Endothelial cell of umbilical vein (primary cell): ENCODE measurements around the gene NAPB. TPM values are rescaled to one million over a fixed set of nuclear protein-coding genes. Genes with fewer than 3 reads are reported as not detected.

Experiments used
- BruUV-seq: library from RNA; stranded (reverse); fragments of 400-500 nt; replicated peaks from 2 replicates; lab custom pipeline; 2021; lab: Mats Ljungman, UMichigan
- CTCF ChIA-PET: fragments of 300-600, 350-600 bp; sonication (Branson Sonifier 250); formaldehyde crosslinking; loops from one replicate; lab custom pipeline; 2021; ENCODE audit warnings: antibody characterized with exemption, inconsistent platforms; lab: Charles Lee
- POLR2A ChIA-PET: fragments of 300-600, 350-600 bp; sonication (Branson Sonifier 250); formaldehyde crosslinking; loops from one replicate; lab custom pipeline; 2021; ENCODE audit warnings: antibody characterized with exemption, inconsistent platforms; lab: Charles Lee
- DNase-seq: peaks from one replicate; pipeline ENCODE4 v3.0.0-alpha.2; 2011; ENCODE audit warnings: low read depth, low spot score
- FAIRE-seq: peaks from 2 replicates; lab custom pipeline; 2011; peaks lifted over from hg19 to GRCh38; lab: Jason Lieb, UNC
- H2AFZ ChIP-seq: 2 replicates; pipeline ENCODE4 v1.6.0; 2012; ENCODE audit warnings: low read depth, low read length, control low read depth, inconsistent platforms
- H3K27ac ChIP-seq: 2 replicates; pipeline ENCODE4 v1.5.1; 2011; ENCODE audit warnings: low read depth, mild to moderate bottlenecking, control low read depth, low read length, moderate library complexity; ENCODE audit not compliant: insufficient read depth
- H3K27me3 ChIP-seq, 2 experiments: 2 replicates each; pipeline versions ENCODE4 v1.6.0 to v1.6.1; 2011; ENCODE audit warnings: low read length in 2 of 2, mixed read lengths in 1 of 2; ENCODE audit not compliant: control insufficient read depth in 2 of 2, insufficient read depth in 2 of 2
- H3K36me3 ChIP-seq, 2 experiments: 2 replicates in 1 of 2; 3 replicates in 1 of 2; pipeline ENCODE4 v1.5.1; 2011; ENCODE audit warnings: low read length in 2 of 2, mild to moderate bottlenecking in 1 of 2, moderate library complexity in 1 of 2; ENCODE audit not compliant: control insufficient read depth in 2 of 2, insufficient read depth in 2 of 2; ENCODE audit errors: extremely low read depth in 1 of 2
- H3K4me1 ChIP-seq: 3 replicates; pipeline ENCODE4 v1.5.1; 2011; ENCODE audit warnings: mild to moderate bottlenecking, low read length; ENCODE audit not compliant: control insufficient read depth, insufficient read depth; ENCODE audit errors: extremely low read depth
- H3K4me2 ChIP-seq: 2 replicates; pipeline ENCODE4 v1.6.1; 2011; ENCODE audit warnings: low read length, control low read depth, mixed read lengths; ENCODE audit not compliant: insufficient read depth
- H3K4me3 ChIP-seq, 3 experiments: fragments of 200-600 bp in 1 of 3; sonication (generic), shearing (Covaris generic) in 1 of 3; replicated peaks in 1 of 3; 2 replicates each; pipeline ENCODE4 v1.5.1; 2011 to 2016; ENCODE audit warnings: control low read depth in 3 of 3, low read length in 3 of 3, mild to moderate bottlenecking in 2 of 3, inconsistent platforms in 1 of 3, low read depth in 1 of 3, moderate library complexity in 1 of 3; ENCODE audit not compliant: insufficient read depth in 1 of 3
- H3K79me2 ChIP-seq: 2 replicates; pipeline ENCODE4 v1.6.0; 2012; ENCODE audit warnings: low read length, inconsistent platforms; ENCODE audit not compliant: control insufficient read depth, insufficient read depth
- H3K9ac ChIP-seq: replicated peaks from 2 replicates; pipeline ENCODE3; 2011; ENCODE audit warnings: low read length, control low read depth; ENCODE audit not compliant: insufficient read depth; ENCODE audit errors: extremely low read depth
- H3K9me1 ChIP-seq: replicated peaks from 3 replicates; pipeline ENCODE4 v1.6.0; 2011; ENCODE audit warnings: mild to moderate bottlenecking, low read length; ENCODE audit not compliant: control insufficient read depth, insufficient read depth; ENCODE audit errors: extremely low read depth
- H3K9me3 ChIP-seq: replicated peaks from 2 replicates; pipeline ENCODE4 v1.5.1; 2012; ENCODE audit warnings: low read length, inconsistent platforms; ENCODE audit not compliant: control insufficient read depth, insufficient read depth
- H4K20me1 ChIP-seq: replicated peaks from 2 replicates; pipeline ENCODE3; 2011; ENCODE audit warnings: mild to moderate bottlenecking, low read length; ENCODE audit not compliant: control insufficient read depth, insufficient read depth; ENCODE audit errors: extremely low read depth
- EZH2 ChIP-seq: IDR thresholded peaks from 2 replicates; pipeline ENCODE4 v1.6.1; 2012; ENCODE audit warnings: borderline replicate concordance, low read depth, mild to moderate bottlenecking, moderate library complexity, low read length, inconsistent platforms; ENCODE audit not compliant: severe bottlenecking
- FOS ChIP-seq: IDR thresholded peaks from 2 replicates; pipeline ENCODE4 v1.6.1; 2011; ENCODE audit warnings: mild to moderate bottlenecking, low read length, moderate library complexity, borderline replicate concordance; ENCODE audit not compliant: insufficient read depth
- GATA2 ChIP-seq: IDR thresholded peaks from 2 replicates; pipeline ENCODE4 v1.7.0; 2011; ENCODE audit warnings: low read depth, mild to moderate bottlenecking, moderate library complexity, mixed read lengths, low read length; ENCODE audit not compliant: insufficient read length, insufficient read depth
- JUN ChIP-seq: IDR thresholded peaks from 2 replicates; pipeline ENCODE4 v1.6.1; 2011; ENCODE audit warnings: borderline replicate concordance, low read depth; ENCODE audit not compliant: insufficient read length, insufficient read depth
- MYC ChIP-seq: IDR thresholded peaks from one replicate; pipeline ENCODE4 v1.6.1; 2011; ENCODE audit warnings: mild to moderate bottlenecking, low read depth, low read length
- POLR2A ChIP-seq: IDR thresholded peaks from 2 replicates; pipeline ENCODE4 v1.6.1; 2012; ENCODE audit warnings: low read depth, mild to moderate bottlenecking, control low read depth, low read length
- POLR2AphosphoS5 ChIP-seq: IDR thresholded peaks from 2 replicates; pipeline ENCODE4 v1.6.1; 2012; ENCODE audit warnings: low read depth, mild to moderate bottlenecking, control low read depth, low read length, moderate library complexity; ENCODE audit not compliant: insufficient read depth
- dilution Hi-C: fragments of 300-500 bp; cut with MboI; formaldehyde crosslinking; loops from one replicate; pipeline ENCODE4 v1.15.0; 2019; ENCODE audit warnings: low sequenced_read_pairs; ENCODE audit not compliant: extremely low pct_ligation_motif_present
- intact Hi-C: fragments of 100-400 bp; cut with micrococcal nuclease; formaldehyde crosslinking; loops from one replicate; pipeline ENCODE4 v1.10.0; 2022
- polyA plus RNA-seq, 4 experiments: library from polyadenylated mRNA; depleted of rRNA in 3 of 4; stranded (reverse) in 3 of 4; unstranded in 1 of 4; fragments of >200 nt; gene quantifications; 2 replicates each; pipeline versions ENCODE4 v1.2.1 to v1.2.3, GENCODE V29; 2011 to 2012; ENCODE audit warnings: missing spikeins in 1 of 4
- total RNA-seq: library from RNA; stranded (reverse); gene quantifications from 2 replicates; pipeline ENCODE4 v1.2.3, GENCODE V29; 2021
- TF ChIP-seq, protein P1 (sequence below), 2 donors: IDR thresholded peaks; 1 replicate in 1 of 2; 2 replicates in 1 of 2; pipeline ENCODE4 v1.5.1; 2011; ENCODE audit warnings: low read length in 2 of 2, mild to moderate bottlenecking in 2 of 2, moderate library complexity in 2 of 2, control low read depth in 1 of 2, inconsistent platforms in 1 of 2, low read depth in 1 of 2; ENCODE audit not compliant: insufficient read depth in 1 of 2; ENCODE audit errors: extremely low read depth in 1 of 2

The NAPB gene
- total and polyA plus RNA-seq, 2 donors (not counting 3 experiments of a cell fraction or from before 2014, with no cell fraction given): 4.7 to 10.1 TPM

DNA sequence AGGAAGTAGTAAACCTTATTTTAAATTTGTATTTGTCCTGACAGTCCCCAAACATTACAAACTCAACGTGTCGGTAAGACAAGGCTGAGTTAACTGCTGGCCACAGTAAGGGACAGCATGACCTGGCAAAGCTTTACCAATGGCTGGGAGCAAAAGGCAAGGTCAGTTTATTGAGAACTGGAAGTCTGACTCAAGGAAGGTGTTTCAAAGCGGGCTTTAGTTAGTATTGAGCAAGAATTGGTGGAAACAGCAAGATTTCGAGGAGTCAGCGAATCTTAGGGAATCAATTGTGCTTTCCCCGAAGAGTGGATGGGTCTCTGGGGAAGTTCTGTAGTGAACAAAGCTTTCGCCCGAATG is 60.2 kb downstream of the NAPB start:
- peaks cover 36% of the 10 kb centered on the region for H3K79me2 ChIP-seq
- H3K9ac ChIP-seq: peak overlapping the region; percentile 96
- peak overlapping the region; percentile 8 to 68 (median 42) for H3K4me3 ChIP-seq
- H3K4me1 ChIP-seq: peaks cover 36% of the 10 kb centered on the region
- H3K9me3 ChIP-seq: no peaks in the 10 kb centered on the region
- dilution Hi-C loops (no loop called here), intact Hi-C loops (loop anchor here (1.0 to 10.0 kb wide), 3 partner anchors 103 to 744 kb away; partner anchors contain the start of gene CST3)
- H3K27me3 ChIP-seq: no peaks in the 10 kb centered on the region
- H4K20me1 ChIP-seq: no peaks in the 10 kb centered on the region
- no peak overlapping the region for H2AFZ ChIP-seq
- ChIA-PET CTCF (interaction anchor here (0.9 kb wide), 1 partner anchor 11 kb away, joined by 5 read pairs; the partner anchor contains the start of gene NXT1), POLR2A (interaction anchor here (1.1 to 1.4 kb wide), 2 partner anchors 9 to 11 kb away, joined by 4 to 10 read pairs; partner anchors contain the start of gene NXT1)
- no peak for FAIRE-seq
- TF ChIP-seq FOS (no peak), JUN (no peak), POLR2AphosphoS5 (no peak), MYC (no peak), EZH2 (no peak), GATA2 (no peak), POLR2A (no peak)
- TF ChIP-seq, protein P1, sequence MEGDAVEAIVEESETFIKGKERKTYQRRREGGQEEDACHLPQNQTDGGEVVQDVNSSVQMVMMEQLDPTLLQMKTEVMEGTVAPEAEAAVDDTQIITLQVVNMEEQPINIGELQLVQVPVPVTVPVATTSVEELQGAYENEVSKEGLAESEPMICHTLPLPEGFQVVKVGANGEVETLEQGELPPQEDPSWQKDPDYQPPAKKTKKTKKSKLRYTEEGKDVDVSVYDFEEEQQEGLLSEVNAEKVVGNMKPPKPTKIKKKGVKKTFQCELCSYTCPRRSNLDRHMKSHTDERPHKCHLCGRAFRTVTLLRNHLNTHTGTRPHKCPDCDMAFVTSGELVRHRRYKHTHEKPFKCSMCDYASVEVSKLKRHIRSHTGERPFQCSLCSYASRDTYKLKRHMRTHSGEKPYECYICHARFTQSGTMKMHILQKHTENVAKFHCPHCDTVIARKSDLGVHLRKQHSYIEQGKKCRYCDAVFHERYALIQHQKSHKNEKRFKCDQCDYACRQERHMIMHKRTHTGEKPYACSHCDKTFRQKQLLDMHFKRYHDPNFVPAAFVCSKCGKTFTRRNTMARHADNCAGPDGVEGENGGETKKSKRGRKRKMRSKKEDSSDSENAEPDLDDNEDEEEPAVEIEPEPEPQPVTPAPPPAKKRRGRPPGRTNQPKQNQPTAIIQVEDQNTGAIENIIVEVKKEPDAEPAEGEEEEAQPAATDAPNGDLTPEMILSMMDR (IDR thresholded peaks at IDR 0.05; ENCODE audit: extremely low read depth in 1 of 2, insufficient read depth in 1 of 2, low read depth in 1 of 2, low read length in 2 of 2): no peak
- H3K9me1 ChIP-seq: no peaks in the 10 kb centered on the region
- peak overlapping the region; percentile 66 for H3K4me2 ChIP-seq
- H3K27ac ChIP-seq: peak overlapping the region; percentile 90
- BruUV-seq: TSS peak; percentile 57
- DNase-seq: no peak
- H3K36me3 ChIP-seq: peaks cover 10 to 12% of the 10 kb centered on the region in 2 experiments
